NB4 (cell line): ENCODE measurements around the gene ZBTB9.

ENCODE experiments used
- CTCF ChIP-seq: IDR thresholded peaks from one replicate; pipeline ENCODE4 v1.5.1; 2012; ENCODE audit warnings: low read depth, low read length
- MAX ChIP-seq: IDR thresholded peaks from 2 replicates; pipeline ENCODE4 v1.6.1; 2011; ENCODE audit warnings: low read depth, low read length
- MYC ChIP-seq: IDR thresholded peaks from 2 replicates; pipeline ENCODE4 v1.6.1; 2011; ENCODE audit warnings: low read depth, low read length
- POLR2A ChIP-seq: IDR thresholded peaks from 2 replicates; pipeline ENCODE4 v1.6.1; 2011; ENCODE audit warnings: mild to moderate bottlenecking; ENCODE audit not compliant: insufficient read length; ENCODE audit errors: extremely low read depth

GRCh38 chr6:33433001-33433543, 21.3 kb upstream of the ZBTB9 start:
- TF ChIP-seq CTCF (no peak), POLR2A (no peak), MYC (no peak), MAX (no peak)
